Measurements from ENCODE around the gene C9orf85.
"Not testable (repeated sequence)": the region's sequence is repeated elsewhere in the genome, so short reads cannot be mapped to it uniquely, and the experiment has no call there.

Gene C9orf85, protein sequence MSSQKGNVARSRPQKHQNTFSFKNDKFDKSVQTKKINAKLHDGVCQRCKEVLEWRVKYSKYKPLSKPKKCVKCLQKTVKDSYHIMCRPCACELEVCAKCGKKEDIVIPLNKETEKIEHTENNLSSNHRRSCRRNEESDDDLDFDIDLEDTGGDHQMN

DNA sequence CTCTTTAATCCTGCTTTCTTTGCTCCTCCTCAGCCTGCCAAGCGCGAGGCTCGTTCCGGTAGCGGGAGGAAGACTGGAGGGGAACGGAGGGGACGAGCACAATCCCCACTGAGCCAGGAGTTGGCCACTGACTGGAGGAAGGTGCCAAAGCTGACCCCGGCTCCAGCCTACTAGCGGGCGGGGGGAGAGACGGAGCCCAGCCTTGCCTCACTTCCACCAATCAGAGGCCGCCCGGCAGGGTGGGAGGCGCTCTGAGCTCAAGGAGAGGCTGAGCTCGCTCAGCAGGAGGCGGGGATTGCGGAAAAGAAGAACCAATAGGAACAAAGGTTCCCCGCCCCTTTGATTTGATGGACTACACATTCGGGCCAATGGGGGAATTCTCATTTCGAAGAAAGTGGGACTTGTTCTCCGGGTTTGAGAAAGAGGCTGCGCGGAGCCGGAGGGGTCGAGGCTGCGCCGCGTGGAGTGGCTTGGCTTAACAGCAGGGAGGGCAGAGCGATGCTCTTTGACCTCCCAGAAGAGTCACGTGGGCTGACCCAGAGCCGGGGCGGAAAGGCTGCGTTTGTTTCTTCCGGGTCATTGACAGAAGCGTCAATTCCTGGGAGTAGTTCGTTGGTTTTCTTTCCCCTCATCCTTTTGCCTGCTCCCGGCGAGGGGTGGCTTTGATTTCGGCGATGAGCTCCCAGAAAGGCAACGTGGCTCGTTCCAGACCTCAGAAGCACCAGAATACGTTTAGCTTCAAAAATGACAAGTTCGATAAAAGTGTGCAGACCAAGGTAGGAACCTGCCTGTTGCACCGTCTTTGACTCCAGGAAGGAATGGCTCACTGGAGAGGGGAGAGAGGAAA, at the start of gene C9orf85, which contains the start of gene ABHD17B:
C9orf85 (plus strand) TSS at position 579 of the 847 bp plus-strand sequence; CDS start at position 675, 96 bp downstream.
ABHD17B (minus strand) TSS at position 133 of the 847 bp plus-strand sequence. CDS start 36,113 bp downstream, outside the sequence.
- peak; percentile 98 for DNase-seq

DNA sequence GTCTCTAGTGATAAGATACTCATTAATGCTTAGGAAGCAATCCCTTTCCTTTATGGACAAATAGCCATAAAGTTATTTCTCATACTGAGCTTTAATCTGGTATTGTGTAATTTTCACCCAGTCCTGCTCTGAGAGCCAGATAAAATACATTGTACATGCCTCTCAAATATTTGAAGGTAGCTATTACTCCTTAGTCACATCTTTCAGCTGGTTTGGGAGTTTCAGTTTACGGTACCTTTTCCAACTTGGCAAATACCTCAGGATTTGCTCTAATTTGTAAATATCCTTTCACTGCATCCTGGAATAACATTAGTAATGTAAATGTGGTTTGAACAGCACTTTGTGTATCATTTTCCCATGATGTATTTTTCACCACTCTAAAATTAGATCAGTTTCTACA, 47.8 kb upstream of the C9orf85 start:
- no peak for DNase-seq

DNA sequence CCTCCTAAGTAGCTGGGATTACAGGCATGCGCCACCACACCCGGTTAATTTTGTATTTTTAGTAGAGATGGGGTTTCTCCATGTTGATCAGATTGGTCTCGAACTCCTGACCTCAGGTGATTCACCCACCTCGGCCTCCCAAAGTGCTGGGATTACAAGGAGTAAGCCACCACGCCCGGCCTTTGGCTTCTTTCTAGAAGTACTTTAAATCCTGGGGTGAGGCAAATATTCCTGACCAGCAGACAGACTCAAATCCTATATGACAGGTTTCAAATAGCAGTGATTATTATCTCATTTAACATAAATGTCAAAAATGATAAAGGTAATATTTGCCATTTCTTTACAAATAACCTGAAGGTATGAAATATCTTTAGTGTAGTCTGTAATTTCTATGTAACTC, 36.1 kb upstream of the C9orf85 start:
- no peak for DNase-seq

DNA sequence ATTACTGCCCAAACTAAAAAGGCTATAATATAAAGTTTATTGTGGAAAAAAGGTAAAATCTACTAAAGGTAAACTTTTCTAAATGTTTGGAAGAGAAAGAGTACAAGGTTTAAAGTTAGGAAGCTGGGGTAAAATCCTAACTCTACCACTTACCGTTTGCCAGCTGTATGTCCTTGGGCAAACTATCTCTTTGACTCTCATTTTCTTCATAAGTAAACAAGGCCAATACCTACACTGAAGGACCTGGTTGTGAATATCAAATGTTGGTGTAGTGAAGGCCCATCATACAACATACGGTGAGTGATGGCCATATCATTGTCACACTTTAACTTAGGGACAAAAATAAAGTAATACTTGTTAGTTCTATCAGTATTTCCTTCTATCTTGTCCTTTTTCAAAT, 35.3 kb upstream of the C9orf85 start:
- DNase-seq, result no peak

DNA sequence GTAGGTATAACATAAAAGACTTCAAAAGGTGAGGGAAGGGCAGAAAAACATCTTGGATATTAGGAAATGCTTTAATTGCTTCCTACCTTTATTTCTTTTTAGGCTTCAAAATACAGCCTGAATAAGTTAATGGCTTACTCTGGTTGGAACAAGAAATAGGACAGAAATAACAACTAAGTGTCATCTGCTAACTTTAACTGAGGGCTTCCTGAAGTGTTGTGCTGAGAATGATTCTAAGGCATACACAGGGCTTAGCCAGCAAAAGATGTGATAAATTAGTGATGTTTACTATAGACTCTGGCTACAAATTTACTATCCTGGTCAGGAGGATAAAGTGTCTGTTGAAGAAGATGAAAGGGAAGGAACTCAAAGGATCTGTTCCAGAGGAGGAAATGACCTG, 34.6 kb upstream of the C9orf85 start:
- no peak for DNase-seq

DNA sequence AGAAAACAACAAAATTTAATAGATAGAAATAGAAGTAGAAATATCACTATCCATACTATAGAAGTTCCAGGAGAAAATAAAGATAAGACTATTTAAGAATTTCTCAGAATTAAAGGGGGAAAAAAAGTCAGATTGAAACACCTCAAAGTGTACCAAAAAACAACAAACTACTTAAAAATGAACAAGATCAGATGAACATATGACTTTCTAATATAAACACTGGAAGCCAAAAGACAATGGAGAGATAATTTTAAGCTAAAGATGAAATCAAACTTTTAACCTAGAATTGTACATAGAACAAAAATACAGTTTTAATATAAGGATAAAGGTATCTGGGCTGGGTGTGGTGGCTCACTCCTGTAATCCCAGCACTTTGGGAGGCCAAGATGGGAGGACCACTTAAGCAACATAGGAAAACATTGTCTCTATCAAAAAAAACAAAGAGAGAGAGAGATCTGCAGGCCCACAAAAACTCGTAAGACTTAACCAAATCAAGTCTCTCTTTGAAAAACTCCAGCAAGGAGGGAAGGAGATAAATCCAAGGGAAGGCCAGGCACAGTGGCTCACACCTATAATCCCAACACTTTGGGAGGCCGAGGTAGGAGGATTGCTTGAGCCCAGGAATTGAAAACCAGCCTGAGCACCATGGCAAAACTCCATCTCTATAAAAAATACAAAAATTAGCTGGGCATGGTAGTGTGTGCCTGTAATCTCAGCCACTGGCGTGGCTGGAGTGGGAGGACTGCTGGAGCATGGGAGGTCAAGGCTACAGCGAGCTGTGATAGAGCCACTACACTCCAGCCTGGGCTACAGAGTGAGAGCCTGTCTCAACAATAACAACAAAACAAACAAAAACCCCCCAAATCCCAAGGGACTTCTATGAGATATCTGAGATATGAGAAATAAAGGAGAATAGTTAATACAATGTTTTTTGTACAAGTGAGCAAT, 32.8 kb upstream of the C9orf85 start:
- no peak for DNase-seq

DNA sequence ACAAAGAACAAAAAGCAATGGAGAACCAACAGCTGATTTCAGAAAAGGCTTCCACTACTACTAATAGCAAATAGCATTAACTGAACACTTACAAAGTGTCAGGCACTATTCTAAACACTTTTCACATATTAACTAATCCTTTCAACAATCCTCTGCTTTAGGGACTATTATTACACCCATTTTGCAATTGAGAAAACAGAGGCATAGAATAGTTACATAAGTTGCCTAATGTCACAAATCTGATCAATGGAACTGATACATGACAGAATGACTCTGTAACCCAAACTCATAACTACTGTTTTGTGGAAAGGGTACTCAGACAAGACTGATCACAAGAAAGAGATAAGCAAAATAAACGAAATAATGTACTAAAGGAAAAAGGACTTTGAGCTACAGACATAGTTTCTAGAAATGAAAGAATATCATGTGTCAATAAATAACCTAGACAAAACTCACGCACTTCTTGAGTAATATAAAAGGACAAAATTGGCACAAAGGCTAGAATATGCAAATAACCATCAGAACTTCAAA, 31.7 kb upstream of the C9orf85 start:
- no peak for DNase-seq

DNA sequence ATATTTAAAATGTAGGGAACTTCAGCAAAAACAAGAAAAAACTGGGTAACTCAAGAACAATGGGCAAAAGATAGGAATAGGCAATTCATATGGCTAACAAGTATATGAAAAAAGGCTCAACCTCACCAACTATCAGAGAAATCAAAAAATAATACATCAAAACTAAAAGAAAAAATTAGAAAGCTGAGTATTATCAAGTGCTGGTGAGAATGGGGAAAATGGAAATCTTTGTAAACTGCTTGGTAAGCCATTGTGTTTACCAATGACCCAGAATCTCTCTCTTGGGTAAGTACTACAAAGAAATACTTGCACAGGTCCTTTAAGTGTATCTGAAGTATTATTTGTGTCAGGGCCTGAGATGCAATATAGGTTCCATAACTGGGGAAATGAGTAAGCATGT, 27.4 kb upstream of the C9orf85 start:
- no peak for DNase-seq

DNA sequence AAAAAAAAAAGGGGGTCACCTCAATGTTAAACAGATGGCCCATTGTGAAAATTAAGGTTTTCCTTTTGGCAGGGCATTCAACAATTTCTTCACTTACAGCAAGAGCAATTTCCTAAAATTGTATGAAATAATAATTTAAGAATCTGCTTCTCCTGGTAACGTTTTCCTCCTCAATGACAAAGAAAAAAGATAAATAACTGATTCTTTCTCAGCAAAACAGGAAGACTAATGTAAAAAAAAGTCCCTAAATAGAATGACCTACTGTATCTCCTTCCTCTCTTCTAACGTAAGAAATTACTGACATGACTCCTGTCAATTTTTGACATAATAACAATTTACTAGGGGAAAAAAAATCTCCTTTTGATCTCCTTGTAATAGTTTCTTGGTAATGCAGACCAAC, 26.0 kb upstream of the C9orf85 start:
- no peak for DNase-seq

DNA sequence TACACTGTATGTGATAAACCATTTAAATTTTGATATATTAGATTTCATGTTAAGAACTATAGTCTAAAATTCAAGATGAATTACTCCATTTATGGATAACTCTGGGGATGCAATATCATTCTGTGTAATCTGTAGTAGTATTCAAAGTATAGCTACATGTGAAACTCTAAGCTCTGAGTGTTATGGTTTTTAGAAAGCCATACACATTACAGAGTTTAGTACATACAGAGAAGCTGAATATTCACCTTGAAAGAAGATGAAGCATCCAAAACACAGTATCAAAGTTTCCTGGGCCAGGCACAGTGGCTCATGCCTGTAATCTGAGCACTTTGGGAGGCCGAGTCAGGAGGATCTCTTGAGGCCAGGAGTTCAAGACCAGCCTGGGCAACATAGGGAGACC, 25.4 kb upstream of the C9orf85 start:
- no peak for DNase-seq

DNA sequence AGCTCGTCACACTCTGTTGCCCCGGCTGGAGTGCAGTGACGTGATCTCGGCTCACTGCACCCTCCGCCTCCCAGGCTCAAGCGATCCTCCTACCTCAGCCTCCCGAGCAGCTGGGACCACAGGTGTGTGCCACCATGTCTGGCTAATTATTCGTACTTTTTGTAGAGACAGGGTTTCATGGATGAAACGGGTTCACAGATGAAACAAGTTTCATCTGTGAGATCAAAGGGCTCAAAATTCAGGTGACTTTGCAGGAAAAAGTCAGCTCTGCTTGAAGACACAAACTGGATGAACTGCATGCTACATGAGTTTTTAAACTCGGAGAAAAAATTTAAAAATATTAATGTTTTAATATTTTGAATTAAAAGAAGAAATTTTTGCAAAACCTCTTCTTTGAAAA, 24.9 kb upstream of the C9orf85 start:
- DNase-seq, result no peak

DNA sequence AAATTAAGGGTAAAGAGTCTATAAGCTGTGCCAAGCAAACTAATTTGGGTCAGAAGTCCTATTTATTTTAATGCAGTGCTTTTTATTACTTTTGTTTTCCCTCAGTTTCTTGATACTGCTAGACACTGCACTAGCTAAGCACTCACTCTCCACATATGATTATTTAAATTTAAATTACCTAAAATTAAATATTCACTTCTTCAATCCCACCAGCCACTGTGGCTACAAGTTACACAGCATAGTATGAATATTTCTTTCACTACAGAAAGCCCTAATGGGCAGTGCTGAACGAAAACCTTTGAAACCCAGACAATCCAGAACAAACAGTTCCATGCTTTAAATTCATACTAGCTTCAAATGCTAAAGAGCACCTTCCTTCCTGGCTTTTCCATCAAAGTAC, 24.1 kb upstream of the C9orf85 start:
- no peak for DNase-seq

DNA sequence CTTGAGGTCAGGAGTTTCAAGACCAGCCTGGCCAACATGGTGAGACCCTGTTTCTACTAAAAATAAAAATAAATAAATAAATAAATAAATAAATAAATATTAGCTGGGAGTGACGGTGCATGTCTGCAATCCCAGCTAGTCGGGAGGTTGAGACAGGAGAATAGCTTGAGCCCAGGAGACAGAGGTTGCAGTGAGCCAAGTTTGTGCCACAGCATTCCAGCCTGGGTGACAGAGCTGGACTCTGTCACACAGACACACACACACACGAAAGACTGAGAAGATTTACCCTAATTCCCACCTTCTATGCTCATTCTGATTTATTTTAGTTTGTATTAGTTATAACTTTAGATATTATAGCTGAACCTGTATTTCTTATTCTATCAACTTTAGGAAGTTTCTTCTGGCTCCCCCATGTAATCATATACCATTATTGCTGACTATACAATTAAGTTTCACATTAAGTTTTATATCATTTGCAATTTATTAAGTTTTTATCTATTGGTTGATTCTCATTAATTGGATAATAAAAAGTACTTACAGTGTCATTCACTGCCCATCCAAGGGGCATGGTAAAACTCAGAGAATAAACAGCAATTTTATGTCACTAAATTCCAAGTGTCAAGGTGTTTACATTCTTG, 21.3 kb upstream of the C9orf85 start:
- no peak for DNase-seq

DNA sequence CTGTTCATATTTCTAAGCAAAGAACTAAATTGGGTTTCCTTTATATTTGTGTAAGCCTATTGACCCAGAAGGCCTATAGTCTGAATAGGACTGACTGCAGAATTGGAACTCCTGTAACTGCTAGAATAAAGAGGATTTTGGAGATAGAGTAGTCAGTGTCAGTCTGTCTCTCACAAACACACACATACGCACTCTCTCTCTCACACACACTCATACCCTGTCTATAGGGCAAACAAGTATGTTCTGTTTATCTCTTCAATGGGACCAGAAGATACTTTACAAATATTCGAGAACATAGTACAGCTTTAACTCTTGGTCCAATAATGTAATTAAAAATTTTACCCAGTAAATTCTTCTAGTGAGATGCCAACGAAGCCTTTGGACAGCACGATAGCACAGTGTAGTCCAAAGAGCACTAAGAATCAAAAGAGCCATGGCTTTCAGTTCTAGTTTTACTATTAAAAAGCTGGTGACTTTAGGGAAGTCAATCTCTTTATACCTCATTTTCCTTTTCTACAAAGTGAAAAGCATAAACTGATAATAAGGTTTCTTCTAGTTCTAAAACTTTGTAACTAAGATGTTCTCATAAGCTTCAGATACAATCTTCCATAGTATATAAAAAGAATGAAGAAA, 19.8 kb upstream of the C9orf85 start:
- DNase-seq, result no peak

DNA sequence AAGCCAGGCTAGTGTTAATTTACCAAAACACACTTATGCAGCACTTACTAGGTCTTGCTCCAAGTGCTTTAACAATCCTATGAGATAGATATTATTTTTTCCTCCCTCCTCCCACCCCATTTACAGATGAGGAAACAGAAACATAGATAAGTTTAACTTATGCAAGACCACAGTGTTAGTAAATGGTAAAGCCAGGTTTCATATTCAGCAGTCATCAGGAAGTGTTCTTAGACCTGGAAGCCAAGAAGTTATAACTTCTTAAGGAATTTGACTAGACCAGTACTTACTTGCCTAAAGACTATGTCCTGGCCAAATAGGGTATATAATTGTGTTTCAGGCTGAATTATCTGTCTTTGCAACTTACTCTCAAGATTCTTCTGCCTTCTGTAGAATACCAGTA, 16.3 kb upstream of the C9orf85 start:
- no peak for DNase-seq

DNA sequence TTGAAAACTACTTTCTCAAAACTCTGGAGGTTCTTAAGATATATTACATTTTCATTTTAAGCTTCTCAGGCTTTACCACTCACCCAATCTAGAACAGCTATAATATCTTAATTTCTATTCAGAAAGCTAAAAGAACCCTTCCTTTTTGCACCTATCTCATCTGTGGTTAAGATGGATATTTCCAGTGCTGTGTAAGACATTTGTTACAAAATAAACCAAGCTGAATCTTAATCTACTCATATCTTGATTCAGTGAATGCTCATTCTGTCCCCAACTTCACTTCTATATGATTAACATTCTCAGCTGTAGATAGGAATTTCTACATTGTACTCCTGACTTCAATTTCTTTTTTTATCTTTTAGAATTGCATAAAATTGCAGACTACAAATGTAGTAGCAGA, 15.5 kb upstream of the C9orf85 start:
- no peak for DNase-seq

DNA sequence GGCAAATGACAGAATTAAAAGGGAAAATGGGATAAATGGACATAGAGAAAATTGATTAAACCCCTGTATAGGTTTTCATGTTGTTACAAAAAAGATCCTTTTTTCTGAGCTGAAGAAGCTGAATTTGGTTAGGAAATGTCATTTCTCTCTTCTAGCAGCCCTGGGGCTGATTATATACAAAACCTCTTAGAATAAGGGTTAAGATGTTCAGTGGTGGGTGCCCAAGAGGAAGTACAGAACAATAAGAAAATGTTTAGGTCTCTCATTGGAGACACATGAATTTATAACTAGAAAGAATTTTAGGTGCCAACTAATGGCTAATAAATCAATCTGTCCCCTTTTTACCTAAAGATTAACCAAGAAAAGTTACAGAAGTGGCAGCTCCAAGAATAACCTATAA, 14.7 kb upstream of the C9orf85 start:
- DNase-seq, result no peak

DNA sequence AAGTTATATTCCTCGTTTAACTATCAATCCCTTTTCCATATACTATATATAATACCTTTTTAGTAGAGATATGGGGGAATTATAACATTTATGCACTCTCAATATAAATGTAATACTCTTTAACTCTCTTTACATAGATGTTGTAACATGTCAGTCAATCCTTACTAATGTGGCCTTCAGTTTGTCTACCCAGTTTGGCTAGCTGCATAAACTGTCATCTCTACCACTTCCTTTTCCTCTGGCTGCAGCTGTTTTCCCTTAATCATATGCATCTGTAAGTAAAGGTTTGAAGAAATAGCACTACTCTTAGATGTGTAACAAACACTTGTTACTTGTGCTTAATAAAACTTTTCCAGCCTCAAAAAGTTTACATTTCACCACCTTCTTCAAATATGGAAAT, 13.9 kb upstream of the C9orf85 start:
- no peak for DNase-seq

DNA sequence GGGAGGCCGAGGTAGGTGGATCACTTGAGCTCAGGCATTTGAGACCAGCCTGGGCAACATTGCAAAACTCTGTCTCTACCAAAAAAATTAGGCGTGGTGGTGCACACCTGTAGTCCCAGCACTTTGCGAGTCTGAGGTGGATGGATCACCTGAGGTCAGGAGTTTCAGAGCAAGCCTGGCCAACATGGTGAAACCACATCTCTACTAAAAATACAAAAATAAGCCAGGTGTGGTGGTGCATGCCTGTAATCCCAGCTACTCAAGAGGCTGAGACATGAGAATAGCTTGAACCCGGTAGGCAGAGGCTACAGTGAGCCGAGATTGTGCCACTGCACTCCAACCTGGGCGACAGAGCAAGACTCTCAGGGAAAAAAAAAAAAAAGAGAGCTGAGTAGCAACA, 12.7 kb upstream of the C9orf85 start:
- DNase-seq, result not testable (repeated sequence)

DNA sequence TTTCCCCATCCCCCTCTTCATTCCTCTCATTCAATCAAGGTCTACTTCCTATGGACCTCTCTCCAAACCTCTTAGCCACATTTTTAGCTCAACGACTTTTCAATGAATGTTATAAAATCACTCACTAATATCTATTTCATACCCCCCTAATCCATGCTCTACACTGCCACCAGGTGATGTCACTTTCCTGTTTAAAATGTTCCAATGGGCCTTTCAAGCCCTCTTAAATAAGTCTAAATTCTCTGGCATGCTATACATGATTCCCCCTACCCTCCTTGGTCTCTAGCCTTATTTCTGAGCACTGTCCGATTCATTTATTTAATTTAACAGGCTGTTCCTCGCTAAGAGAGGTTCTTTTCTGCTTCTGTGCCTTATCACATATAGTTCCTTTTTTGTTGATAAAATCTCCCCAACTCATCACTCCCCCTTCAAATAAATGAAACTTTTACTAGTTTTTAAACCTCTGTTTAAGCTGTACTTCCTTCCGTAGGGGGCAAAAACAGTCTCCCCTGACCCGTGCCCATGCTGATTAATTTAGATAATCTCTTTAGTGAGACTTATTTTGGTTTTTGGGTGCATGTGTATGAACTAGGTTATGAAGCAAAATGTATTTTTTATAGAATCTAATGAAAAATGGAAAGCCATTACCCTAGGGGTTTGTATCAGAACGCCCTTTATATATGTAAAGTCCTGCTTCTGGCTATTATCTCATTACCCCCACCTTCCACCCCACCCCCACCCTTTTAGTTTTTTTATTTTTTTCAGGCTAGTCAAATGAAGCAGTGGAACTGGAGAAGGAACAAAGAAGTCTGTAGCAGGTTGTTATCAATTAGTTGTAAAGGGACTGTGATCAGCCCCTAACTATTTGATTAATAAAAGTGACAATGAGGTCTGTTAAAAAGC, 9.5 kb upstream of the C9orf85 start:
- DNase-seq, result no peak

DNA sequence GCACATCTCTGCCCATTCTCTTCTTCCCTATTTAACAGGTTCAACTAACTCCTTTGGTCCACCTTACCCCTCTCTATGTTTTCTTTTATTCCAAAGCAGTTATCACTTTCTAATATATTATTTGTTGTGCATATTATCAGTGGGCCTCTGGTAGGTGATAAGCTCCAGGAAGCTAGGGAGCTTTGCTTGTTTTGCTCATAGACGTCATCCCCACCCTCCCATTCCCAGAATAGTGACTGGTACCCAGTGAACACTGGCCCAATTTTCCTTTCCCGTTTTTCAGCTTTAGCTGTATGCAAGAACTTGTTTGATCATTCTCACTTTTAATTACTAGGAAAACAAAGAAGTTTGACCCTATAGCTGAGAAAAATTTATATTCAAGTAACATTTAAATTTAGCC, 7.4 kb upstream of the C9orf85 start:
- DNase-seq, result no peak
